K562 (cell line): ENCODE results near the gene PTPRG. TPM values are rescaled to one million over a fixed set of nuclear protein-coding genes. Genes with fewer than 3 reads are reported as not detected.

ENCODE experiments used
- ATAC-seq: fragments of 200-7000 bp; cut with Tn5 transposase; 3 replicates; pipeline ENCODE4 v1.9.1; 2020; ENCODE audit warnings: moderate library complexity
- BruUV-seq: library from RNA; stranded (reverse); fragments of 400-500 nt; replicated peaks from 2 replicates; lab custom pipeline; 2021; lab: Mats Ljungman, UMichigan
- CTCF ChIA-PET: fragments of 300-600 bp; formaldehyde crosslinking; extraction: SDS; loops from one replicate; lab custom pipeline; 2021; ENCODE audit warnings: low intra/inter-chr PET ratio; lab: Yijun Ruan, JAX
- POLR2A ChIA-PET: fragments of 300-600, 350-650 bp; sonication (Branson Sonifier 250); formaldehyde crosslinking; extraction: SDS; loops from one replicate; lab custom pipeline; 2021; ENCODE audit warnings: antibody characterized with exemption, inconsistent platforms; lab: Yijun Ruan, JAX
- DNase-seq, 4 experiments: peaks; one replicate each; pipeline versions ENCODE4 v3.0.0 to v3.0.0-alpha.2; 2011 to 2018; ENCODE audit warnings: low spot score in 3 of 4, mixed read lengths in 3 of 4; ENCODE audit errors: extremely low read depth in 1 of 4
- FAIRE-seq: peaks from 2 replicates; lab custom pipeline; 2011; peaks lifted over from hg19 to GRCh38; lab: Jason Lieb, UNC
- H2AFZ ChIP-seq: 2 replicates; pipeline ENCODE4 v1.6.0; 2011; ENCODE audit warnings: low read depth, low read length, control low read depth, inconsistent platforms
- H3K27ac ChIP-seq: fragments of 200-600 bp; 3 replicates; pipeline ENCODE4 v1.8.0; 2011; ENCODE audit warnings: low read depth, mild to moderate bottlenecking, control low read depth, inconsistent platforms, low read length, moderate library complexity, mixed read lengths; ENCODE audit errors: extremely low read depth
- H3K27me3 ChIP-seq, 2 experiments: fragments of 300-600 bp in 1 of 2; 2 replicates in 1 of 2; 3 replicates in 1 of 2; pipeline versions ENCODE4 v1.6.0 to v1.8.0; 2011; ENCODE audit warnings: inconsistent platforms in 2 of 2, low read length in 2 of 2, mild to moderate bottlenecking in 1 of 2, mixed read lengths in 1 of 2, moderate library complexity in 1 of 2; ENCODE audit not compliant: control insufficient read depth in 2 of 2, insufficient read depth in 2 of 2
- H3K36me3 ChIP-seq: fragments of 300-600 bp; 3 replicates; pipeline ENCODE4 v1.8.0; 2011; ENCODE audit warnings: mild to moderate bottlenecking, low read length, inconsistent platforms; ENCODE audit not compliant: control insufficient read depth, insufficient read depth
- H3K4me1 ChIP-seq, 2 experiments: fragments of 200-600 bp in 1 of 2; replicated peaks in 1 of 2; 2 replicates in 1 of 2; 3 replicates in 1 of 2; pipeline versions ENCODE4 v1.5.1 to v1.8.0; 2011; ENCODE audit warnings: inconsistent platforms in 2 of 2, low read length in 2 of 2, mild to moderate bottlenecking in 1 of 2, mixed read lengths in 1 of 2, moderate library complexity in 1 of 2; ENCODE audit not compliant: control insufficient read depth in 2 of 2, insufficient read depth in 2 of 2
- H3K4me2 ChIP-seq: 2 replicates; pipeline ENCODE4 v1.6.1; 2011; ENCODE audit warnings: low read length, control low read depth, inconsistent platforms, mixed read lengths; ENCODE audit not compliant: insufficient read depth
- H3K4me3 ChIP-seq: fragments of 200-600 bp; sonication (generic), shearing (Covaris generic); 2 replicates; pipeline ENCODE4 v1.5.1; 2016; ENCODE audit warnings: control low read depth, inconsistent platforms
- H3K79me2 ChIP-seq: fragments of 200-600 bp; 3 replicates; pipeline ENCODE4 v1.8.0; 2011; ENCODE audit warnings: low read length, inconsistent platforms; ENCODE audit not compliant: control insufficient read depth, insufficient read depth
- H3K9ac ChIP-seq, 2 experiments: 2 replicates each; pipeline versions ENCODE4 v1.6.0 to v1.6.1; 2011; ENCODE audit warnings: low read depth in 2 of 2, low read length in 2 of 2, control low read depth in 1 of 2, inconsistent platforms in 1 of 2, mild to moderate bottlenecking in 1 of 2, mixed read lengths in 1 of 2; ENCODE audit not compliant: insufficient read depth in 1 of 2
- H3K9me1 ChIP-seq: one replicate; pipeline ENCODE4 v1.6.0; 2011; ENCODE audit warnings: inconsistent platforms, mild to moderate bottlenecking, low read length, moderate library complexity; ENCODE audit not compliant: control insufficient read depth, insufficient read depth
- H3K9me3 ChIP-seq: replicated peaks from 2 replicates; pipeline ENCODE4 v1.5.1; 2011; ENCODE audit warnings: low read depth, low read length, inconsistent platforms; ENCODE audit not compliant: control insufficient read depth, insufficient read depth
- H4K20me1 ChIP-seq: replicated peaks from 2 replicates; pipeline ENCODE4 v1.6.1; 2011; ENCODE audit warnings: low read length, inconsistent platforms, mixed read lengths; ENCODE audit not compliant: control insufficient read depth, insufficient read depth
- E2F3 ChIP-seq: fragments of 250-450 bp; sonication (Bioruptor Pico); IDR thresholded peaks from 2 replicates; pipeline ENCODE4 v1.4.0; 2020; ENCODE audit warnings: mild to moderate bottlenecking
- FUS ChIP-seq: fragments of 200-400 bp; formaldehyde crosslinking; optimal IDR thresholded peaks from 2 replicates; pipeline ENCODE3; 2017; ENCODE audit warnings: low read depth, low read length
- GABPA ChIP-seq: fragments of 200-800 bp; sonication (Bioruptor generic); conservative IDR thresholded peaks from 2 replicates; pipeline ENCODE4 v1.6.1; 2016; ENCODE audit warnings: low read depth, missing genetic modification characterization, missing compliant biosample characterization
- GATA2 ChIP-seq: sonication (generic); formaldehyde crosslinking; IDR thresholded peaks from 2 replicates; pipeline ENCODE4 v1.4.0; 2020; ENCODE audit warnings: mild to moderate bottlenecking, missing genetic modification reagents
- JUND ChIP-seq, 2 experiments: IDR thresholded peaks; 2 replicates in 1 of 2; 3 replicates in 1 of 2; pipeline ENCODE4 v1.6.1; 2011; ENCODE audit warnings: borderline replicate concordance in 2 of 2, low read depth in 2 of 2, low read length in 2 of 2, improper control_type of control experiment in 1 of 2, missing biosample characterization in 1 of 2, missing genetic modification characterization in 1 of 2, missing genetic modification reagents in 1 of 2
- PHF21A ChIP-seq: fragments of 450-650 bp; IDR thresholded peaks from 2 replicates; pipeline ENCODE4 v1.6.1; 2017; ENCODE audit warnings: low read depth, borderline replicate concordance
- SMARCE1 ChIP-seq: fragments of 450-650 bp; IDR thresholded peaks from 2 replicates; pipeline ENCODE4 v1.7.1; 2016; ENCODE audit warnings: mild to moderate bottlenecking
- ZKSCAN3 ChIP-seq: fragments of 250-450 bp; sonication (Bioruptor Pico); IDR thresholded peaks from 2 replicates; pipeline ENCODE4 v1.4.0; 2020
- ZNF212 ChIP-seq: fragments of 450-650 bp; formaldehyde crosslinking; IDR thresholded peaks from 2 replicates; pipeline ENCODE4 v1.4.0; 2020; ENCODE audit warnings: mild to moderate bottlenecking
- WGBS: fragments of 100-300 bp; shearing (Covaris generic); methylation state at CpG from one replicate; pipeline ENCODE4 v1.1.6; 2016; ENCODE audit warnings: low coverage, mixed read lengths; ENCODE audit not compliant: insufficient coverage; ENCODE audit errors: missing lambda C conversion rate; 5-methylcytosine and 5-hydroxymethylcytosine counted together
- in situ Hi-C: fragments of 300-500 bp; cut with MboI; formaldehyde crosslinking; loops from 4 replicates; pipeline ENCODE4 v1.15.0; 2018; ENCODE audit warnings: inconsistent platforms, mixed read lengths
- intact Hi-C: fragments of 100-400 bp; cut with micrococcal nuclease; formaldehyde crosslinking; loops from 2 replicates; pipeline ENCODE4 v1.14.2; 2022
- polyA plus RNA-seq, 8 experiments: library from polyadenylated mRNA; depleted of rRNA in 4 of 8; stranded (reverse) in 5 of 8; unstranded in 3 of 8; fragments of >200 nt; fragmentation: Nextera tagmentation in 2 of 8; fragmentation: Illumina TruSeq in 1 of 8; extraction: Ambion mirVana in 2 of 8; extraction: Trizol in 1 of 8; gene quantifications; 2 replicates each; pipeline versions ENCODE4 v1.2.1 to v1.2.3, GENCODE V29; 2011 to 2014; ENCODE audit warnings: inconsistent platforms in 1 of 8, missing spikeins in 1 of 8
- total RNA-seq, 7 experiments: library from RNA; depleted of rRNA in 6 of 7; stranded (reverse); fragments of >200 nt in 6 of 7; fragmentation: Illumina TruSeq in 2 of 7; extraction: Trizol in 2 of 7; gene quantifications; 2 replicates each; pipeline versions ENCODE4 v1.2.1 to v1.2.3, GENCODE V29; 2011 to 2021; ENCODE audit warnings: low replicate concordance in 1 of 7
- TF ChIP-seq, protein P1 (sequence below), 2 experiments: fragments of 250-450 bp in 1 of 2; fragments of 450-650 bp in 1 of 2; sonication (Bioruptor Pico) in 1 of 2; IDR thresholded peaks; 2 replicates each; pipeline versions ENCODE4 v1.6.1 to v1.8.0; 2016 to 2021; ENCODE audit warnings: mild to moderate bottlenecking in 2 of 2, moderate library complexity in 2 of 2, missing compliant biosample characterization in 1 of 2, missing genetic modification characterization in 1 of 2
- TF ChIP-seq, protein P2 (sequence below): fragments of 450-650 bp; IDR thresholded peaks from 2 replicates; pipeline ENCODE4 v1.6.1; 2016; ENCODE audit warnings: borderline replicate concordance
- TF ChIP-seq, protein P3 (sequence below): fragments of 250-450 bp; sonication (Bioruptor Pico); IDR thresholded peaks from 2 replicates; pipeline ENCODE4 v1.4.0; 2020; ENCODE audit warnings: mild to moderate bottlenecking, moderate library complexity

The PTPRG gene
- total and polyA plus RNA-seq, 9 of the 15 experiments (the other 6 are each of a cell fraction or from before 2014, with no cell fraction given): 0.16 TPM; not detected in 8

DNA sequence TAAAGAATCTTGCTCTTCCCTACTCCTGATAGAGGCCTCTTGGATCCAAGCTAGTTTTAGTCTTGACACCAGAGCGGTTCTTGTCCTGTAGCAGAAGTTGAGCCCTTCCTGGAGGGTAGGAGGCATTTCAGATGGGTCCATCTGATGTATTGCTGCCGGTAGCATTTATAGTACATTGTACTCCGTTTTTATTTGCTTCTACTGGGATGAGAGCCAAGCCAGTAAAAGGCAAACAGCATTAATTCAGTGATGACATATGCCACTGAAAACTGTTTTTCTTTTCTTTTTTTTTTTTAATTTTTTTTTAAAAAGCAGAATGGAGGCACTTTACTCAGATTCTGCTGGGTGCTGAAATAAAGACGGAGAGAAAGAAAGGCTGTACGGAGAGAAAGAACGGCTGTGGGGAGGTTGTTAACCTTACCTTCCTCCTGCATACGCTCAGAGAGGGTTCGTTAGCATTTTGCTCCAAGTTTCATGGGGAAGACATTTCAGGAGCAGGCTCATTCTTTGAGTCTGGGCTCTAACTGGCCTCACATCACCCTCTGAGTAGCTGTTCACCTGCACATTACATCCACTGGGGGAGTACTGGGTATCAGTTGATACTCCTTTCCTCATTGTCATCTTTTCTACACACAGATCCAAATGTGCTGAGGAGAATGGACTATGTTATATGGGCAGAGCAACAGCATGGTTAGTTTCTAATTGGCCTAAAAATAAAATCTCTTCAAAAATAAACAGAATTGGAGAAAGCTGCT lies 650.5 kb downstream of the PTPRG start:
- ChIA-PET POLR2A (no interaction called here), CTCF (no interaction called here)
- Histone ChIP-seq H3K4me2 (no peak overlapping the region), H3K27ac (no peak overlapping the region), H3K4me3 (no peak overlapping the region), H3K9me1 (no peaks in the 10 kb centered on the region), H3K4me1 (no peaks in the 10 kb centered on the region), H3K27me3 (no peaks in the 10 kb centered on the region), H4K20me1 (no peaks in the 10 kb centered on the region), H3K9ac (no peak overlapping the region), H2AFZ (no peak overlapping the region), H3K79me2 (no peaks in the 10 kb centered on the region), H3K36me3 (no peaks in the 10 kb centered on the region), H3K9me3 (no peaks in the 10 kb centered on the region)
- ATAC-seq: no peak
- peak in 2 of 4 experiments; percentile 6 to 12 for DNase-seq
- FAIRE-seq: no peak
- no peak for TF ChIP-seq GATA2 (CRISPR knock-in tag)
- no peak for TF ChIP-seq ZNF212 (CRISPR knock-in tag)
- no peak for TF ChIP-seq SMARCE1
- TF ChIP-seq, protein P1, sequence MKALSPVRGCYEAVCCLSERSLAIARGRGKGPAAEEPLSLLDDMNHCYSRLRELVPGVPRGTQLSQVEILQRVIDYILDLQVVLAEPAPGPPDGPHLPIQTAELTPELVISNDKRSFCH (CRISPR knock-in tag; IDR thresholded peaks at IDR 0.05): no peak
- TF ChIP-seq, protein P1 (tag; IDR thresholded peaks at IDR 0.05): no peak
- no peak for TF ChIP-seq PHF21A
- no peak for TF ChIP-seq FUS
- TF ChIP-seq E2F3: no peak
- no peak for TF ChIP-seq GABPA (tag)
- no peak for TF ChIP-seq JUND (IDR thresholded peaks at IDR 0.05; ENCODE audit: borderline replicate concordance, low read depth, low read length)
- no peak for TF ChIP-seq JUND (tag; IDR thresholded peaks at IDR 0.05; ENCODE audit: borderline replicate concordance, low read depth, low read length)
- TF ChIP-seq ZKSCAN3 (CRISPR knock-in tag): no peak
- TF ChIP-seq, protein P2, sequence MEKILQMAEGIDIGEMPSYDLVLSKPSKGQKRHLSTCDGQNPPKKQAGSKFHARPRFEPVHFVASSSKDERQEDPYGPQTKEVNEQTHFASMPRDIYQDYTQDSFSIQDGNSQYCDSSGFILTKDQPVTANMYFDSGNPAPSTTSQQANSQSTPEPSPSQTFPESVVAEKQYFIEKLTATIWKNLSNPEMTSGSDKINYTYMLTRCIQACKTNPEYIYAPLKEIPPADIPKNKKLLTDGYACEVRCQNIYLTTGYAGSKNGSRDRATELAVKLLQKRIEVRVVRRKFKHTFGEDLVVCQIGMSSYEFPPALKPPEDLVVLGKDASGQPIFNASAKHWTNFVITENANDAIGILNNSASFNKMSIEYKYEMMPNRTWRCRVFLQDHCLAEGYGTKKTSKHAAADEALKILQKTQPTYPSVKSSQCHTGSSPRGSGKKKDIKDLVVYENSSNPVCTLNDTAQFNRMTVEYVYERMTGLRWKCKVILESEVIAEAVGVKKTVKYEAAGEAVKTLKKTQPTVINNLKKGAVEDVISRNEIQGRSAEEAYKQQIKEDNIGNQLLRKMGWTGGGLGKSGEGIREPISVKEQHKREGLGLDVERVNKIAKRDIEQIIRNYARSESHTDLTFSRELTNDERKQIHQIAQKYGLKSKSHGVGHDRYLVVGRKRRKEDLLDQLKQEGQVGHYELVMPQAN: no peak
- TF ChIP-seq, protein P3, sequence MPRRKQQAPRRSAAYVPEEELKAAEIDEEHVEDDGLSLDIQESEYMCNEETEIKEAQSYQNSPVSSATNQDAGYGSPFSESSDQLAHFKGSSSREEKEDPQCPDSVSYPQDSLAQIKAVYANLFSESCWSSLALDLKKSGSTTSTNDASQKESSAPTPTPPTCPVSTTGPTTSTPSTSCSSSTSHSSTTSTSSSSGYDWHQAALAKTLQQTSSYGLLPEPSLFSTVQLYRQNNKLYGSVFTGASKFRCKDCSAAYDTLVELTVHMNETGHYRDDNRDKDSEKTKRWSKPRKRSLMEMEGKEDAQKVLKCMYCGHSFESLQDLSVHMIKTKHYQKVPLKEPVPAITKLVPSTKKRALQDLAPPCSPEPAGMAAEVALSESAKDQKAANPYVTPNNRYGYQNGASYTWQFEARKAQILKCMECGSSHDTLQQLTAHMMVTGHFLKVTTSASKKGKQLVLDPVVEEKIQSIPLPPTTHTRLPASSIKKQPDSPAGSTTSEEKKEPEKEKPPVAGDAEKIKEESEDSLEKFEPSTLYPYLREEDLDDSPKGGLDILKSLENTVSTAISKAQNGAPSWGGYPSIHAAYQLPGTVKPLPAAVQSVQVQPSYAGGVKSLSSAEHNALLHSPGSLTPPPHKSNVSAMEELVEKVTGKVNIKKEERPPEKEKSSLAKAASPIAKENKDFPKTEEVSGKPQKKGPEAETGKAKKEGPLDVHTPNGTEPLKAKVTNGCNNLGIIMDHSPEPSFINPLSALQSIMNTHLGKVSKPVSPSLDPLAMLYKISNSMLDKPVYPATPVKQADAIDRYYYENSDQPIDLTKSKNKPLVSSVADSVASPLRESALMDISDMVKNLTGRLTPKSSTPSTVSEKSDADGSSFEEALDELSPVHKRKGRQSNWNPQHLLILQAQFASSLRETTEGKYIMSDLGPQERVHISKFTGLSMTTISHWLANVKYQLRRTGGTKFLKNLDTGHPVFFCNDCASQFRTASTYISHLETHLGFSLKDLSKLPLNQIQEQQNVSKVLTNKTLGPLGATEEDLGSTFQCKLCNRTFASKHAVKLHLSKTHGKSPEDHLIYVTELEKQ (CRISPR knock-in tag): no peak
- intact Hi-C loops (no loop called here), in situ Hi-C loops (no loop called here)
- 1% methylated on average over 6 of the region's 8 CpGs for WGBS
- BruUV-seq: no TSS peak
